HG03095 (cell line): Measurements from ENCODE around the gene PLCH2.

ENCODE experiments used
- ATAC-seq: cut with Tn5 transposase; IDR thresholded peaks from one replicate; pipeline ENCODE4 v1.9.1; 2021; ENCODE audit warnings: moderate library complexity; ENCODE audit not compliant: unreplicated experiment

Gene PLCH2

GRCh38 chr1:2460996-2461751, 14.9 kb upstream of the PLCH2 start:
- ATAC-seq = no peak

DNA sequence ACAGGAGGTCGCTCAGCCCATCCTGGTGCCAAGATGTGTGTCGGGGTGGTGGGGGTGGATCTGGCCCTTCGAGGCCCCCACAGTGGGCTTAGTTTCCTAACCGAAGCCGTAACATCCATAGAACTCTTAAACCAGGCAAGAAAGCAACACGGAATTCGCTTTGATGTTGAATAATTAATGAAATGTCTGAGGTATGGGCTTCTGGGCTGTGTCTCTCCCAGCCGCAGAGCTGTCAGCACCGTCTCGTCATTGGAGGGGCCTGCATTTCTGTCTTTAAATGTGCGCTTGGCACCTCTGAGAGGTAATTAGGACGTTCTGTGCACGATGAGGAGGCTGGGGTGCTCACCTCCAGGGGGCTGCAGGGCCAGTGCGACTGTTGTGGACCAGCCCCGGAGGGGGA, 13.3 kb upstream of the PLCH2 start:
- no peak for ATAC-seq

DNA sequence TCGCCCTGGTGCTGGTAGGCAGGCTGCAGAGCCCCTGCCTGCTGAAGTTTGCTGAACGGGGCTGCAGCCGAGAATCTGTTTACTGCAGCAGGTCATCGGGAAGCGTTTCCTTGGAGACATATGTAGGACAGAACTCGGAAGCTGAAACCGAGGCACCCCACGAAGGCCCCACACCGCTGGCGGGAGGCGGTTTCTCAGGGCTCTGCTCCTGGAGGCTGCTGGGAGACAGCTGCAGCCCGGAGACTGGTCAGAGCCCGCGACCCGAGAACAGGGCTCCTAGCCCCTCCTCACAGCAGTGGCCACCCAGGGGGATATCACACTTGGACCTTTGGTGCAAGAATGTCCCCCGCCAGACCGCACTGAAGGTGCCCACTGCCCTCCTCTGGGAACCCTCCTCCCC, 12.7 kb upstream of the PLCH2 start:
- no peak for ATAC-seq

- ATAC-seq = no peak
Measured at GRCh38 chr1:2465371-2466269, 10.5 kb upstream of the PLCH2 start.

DNA sequence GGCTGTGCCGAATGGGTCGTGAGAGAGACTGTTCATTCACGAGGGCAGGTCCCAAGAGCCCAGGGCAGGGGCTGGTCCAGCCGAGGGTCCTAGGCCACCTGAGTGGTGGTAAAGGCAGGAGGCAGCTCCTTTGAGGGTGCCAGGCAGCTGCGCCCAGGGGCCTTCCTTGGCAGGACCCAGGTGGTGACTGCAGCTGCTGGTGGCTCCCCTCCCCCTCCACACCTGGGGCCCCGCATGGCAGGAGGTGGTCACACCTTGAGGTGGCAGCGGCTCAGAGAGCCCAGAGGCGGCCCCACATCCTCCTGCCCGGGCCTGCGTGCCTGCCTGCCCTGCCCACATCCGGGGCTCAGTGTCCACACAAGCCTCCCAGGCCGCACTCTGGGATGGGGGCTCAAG, 9.8 kb upstream of the PLCH2 start:
- ATAC-seq = no peak

DNA sequence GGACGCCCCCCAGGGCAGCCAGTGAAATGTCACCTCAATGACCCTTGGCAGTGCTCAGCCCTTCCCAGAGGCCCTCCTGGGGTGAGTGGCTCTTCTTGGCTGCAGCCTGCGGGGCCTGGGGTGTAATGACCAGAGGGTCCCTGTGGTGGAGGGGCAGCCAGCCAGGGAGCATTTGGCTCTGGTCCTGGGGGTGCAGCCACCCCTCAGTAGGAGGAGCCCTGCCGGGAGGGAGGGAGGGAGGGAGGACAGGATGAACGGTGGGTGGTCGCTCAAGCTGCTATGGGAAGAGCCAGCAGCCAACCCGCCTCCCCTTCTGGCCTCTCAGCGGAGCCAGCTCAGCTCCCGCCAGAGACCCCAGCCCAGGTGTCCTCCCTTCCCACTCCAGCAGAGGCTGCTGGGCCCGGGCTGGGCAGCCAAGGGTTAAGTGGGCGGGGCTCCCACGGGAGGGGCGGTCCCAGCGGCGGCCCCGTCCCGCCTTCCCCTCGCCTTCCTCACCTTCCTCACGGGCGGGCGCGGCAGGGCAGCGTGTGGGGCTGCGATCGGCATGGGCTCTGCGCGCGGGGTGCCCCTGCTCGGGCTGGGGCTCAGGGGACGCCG, 9.0 kb upstream of the PLCH2 start:
- ATAC-seq = no peak

- ATAC-seq = no peak
Measured at GRCh38 chr1:2468041-2468472, 8.0 kb upstream of the PLCH2 start.

GRCh38 chr1:2468540-2468939, 7.5 kb upstream of the PLCH2 start:
- ATAC-seq = no peak

DNA sequence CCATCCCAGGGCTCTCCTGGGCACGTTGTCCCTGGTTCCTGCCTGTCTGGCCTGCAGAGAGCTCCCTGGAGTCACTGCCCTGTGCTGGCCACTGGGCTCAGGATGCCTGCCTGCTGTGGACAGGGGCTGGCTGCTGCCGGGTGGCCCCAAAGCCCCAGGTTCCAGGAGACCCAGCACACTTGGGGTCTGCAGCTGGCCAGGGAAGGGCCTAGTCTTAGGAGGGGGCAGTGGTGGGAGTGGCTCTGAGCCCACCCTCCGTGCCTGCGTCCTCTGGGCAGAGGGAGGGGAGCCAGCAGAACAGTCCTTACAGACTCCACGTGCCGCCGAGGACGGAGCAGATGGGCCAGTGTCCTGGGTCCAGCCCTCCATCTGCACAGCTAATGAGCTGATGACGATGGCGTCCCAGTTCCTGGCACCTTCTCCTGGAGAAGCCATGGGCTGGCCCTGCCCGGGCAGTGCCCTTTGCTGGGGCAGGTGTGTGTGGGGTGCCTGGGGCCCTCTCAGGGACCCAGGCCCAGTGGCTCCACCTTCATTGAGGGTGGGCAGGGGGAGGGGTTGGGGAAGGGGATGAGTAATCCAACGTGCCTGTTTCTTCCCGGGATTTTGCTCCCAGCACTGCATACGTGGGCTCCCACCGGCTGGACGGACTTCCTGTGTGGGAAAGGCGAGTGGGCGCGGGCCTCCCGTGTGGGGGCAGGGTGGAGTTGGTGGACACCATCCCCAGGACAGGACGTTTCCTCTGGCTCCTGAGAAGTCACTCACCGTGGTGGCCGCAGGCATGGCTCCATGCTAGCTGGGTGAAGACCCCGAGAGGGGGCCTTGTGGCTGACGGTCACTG, 6.8 kb upstream of the PLCH2 start:
- no peak for ATAC-seq

GRCh38 chr1:2470290-2471158, 5.6 kb upstream of the PLCH2 start:
- no peak for ATAC-seq

DNA sequence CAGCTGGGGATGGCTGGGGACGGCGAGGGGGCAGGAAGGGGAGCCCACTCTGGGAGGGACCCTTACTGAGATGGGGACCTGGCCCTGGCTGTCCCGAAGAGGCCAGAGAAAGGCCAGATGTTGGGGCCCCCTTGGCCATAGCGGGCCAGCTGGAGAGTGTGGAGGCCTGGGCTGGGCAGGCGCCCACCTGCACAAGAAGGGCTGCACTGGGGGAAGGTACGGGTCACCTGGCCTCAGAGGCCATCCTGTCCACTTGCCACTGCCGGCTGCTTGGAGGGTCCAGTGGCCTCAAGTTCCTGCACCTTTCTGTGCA, 5.0 kb upstream of the PLCH2 start:
- ATAC-seq = no peak

DNA sequence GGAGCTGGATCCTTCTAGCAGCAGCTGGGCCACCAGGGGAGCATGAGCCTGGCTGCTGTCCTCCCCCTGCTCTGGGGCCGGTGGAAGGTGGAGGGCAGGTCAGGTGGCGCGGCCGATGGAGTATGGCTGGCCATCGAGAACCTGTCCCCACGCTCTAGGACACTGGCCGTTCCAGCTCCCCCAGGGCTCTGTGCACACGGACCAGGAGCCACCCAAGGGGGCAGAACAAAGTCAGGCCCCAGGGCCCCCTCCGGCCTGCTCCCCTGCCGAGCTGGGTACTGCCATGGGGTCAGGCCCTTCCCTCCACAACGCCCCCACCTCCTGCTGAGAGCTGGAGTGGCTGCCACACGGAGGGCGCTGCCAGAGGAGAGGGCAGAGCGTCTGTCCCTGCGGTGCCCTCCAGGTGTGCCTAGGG, 4.5 kb upstream of the PLCH2 start:
- no peak for ATAC-seq

DNA sequence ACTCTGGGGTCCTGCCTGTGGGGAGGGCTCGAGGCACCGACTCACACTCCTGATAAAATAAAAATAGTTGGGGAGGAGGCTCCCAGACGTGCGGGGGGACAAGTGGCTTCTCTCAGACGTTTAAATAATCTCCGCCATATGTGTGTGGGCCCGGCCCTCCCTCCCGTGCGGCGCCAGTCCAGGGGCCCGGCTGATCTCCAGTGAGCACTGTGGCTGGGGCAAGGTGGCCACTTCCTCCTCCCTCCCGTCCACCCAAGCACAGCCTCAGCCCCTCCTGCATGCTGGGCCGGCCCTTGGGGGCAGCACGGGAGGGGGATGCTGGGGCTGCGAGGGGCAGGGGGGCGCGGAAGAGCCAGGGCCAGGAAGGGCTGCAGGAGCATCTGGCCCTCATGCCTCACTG, 4.0 kb upstream of the PLCH2 start:
- ATAC-seq = no peak

- ATAC-seq = no peak
Measured at GRCh38 chr1:2472561-2473177, 3.4 kb upstream of the PLCH2 start.

GRCh38 chr1:2473198-2473597, 2.9 kb upstream of the PLCH2 start:
- no peak for ATAC-seq

DNA sequence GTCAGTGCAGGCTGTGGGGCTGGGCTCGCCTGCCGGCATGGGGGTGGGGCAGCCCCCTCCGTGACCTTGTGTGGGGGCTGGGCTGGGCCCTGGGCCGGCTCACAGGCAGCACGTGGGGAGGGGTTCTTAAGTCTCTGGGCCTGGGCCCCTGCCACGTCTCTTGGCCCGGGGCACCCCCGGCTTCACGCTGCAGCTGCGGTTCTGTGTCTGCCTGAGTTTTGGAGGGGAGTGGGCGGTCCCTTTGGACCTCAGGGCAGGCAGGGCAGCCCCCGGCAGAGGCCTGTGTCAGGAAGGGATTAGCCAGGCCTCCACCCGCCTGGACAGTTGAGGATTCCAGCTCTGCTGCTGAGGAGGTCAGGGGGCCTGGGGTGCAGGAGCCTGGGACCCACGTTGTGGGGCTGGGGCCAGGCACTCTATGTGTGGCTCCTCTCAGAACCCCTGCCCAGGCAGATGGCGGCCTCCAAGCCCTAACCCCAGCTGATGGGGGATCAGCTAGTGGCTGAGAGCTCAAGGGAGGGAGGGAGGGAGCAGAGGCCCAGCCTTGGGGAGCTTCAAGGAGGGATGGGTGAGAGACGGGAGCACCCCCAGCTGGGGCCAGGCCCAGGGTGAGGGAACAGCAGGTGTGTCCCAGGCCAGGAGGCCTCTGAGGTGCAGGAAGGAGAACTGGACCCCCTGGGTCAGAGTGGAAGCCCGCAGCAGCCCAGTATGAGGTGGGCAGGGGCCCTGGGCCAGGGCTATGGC, 1.8 kb upstream of the PLCH2 start:
- ATAC-seq = no peak

DNA sequence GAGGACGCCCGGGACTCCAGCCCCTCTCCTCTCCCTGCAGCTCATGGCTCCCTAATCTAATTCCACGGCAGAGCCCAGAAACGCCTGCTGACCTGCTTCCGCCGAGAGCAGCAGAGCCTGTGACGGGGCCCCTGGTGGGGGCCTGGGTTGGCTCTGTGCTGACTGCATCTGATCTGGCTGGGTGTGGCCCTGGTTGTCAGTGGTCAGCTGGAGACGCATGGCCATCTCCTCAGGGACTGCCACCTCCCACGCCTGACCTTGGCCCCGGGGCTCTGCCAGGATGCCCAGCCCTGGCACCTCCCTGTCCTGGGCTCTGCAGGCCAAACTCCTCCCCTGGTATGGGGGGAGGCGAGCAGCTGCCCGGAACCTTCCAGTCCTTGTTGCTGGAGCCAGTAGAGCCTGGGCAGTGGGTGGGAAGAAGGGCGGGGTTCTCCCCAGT, 1.1 kb upstream of the PLCH2 start:
- no peak for ATAC-seq

DNA sequence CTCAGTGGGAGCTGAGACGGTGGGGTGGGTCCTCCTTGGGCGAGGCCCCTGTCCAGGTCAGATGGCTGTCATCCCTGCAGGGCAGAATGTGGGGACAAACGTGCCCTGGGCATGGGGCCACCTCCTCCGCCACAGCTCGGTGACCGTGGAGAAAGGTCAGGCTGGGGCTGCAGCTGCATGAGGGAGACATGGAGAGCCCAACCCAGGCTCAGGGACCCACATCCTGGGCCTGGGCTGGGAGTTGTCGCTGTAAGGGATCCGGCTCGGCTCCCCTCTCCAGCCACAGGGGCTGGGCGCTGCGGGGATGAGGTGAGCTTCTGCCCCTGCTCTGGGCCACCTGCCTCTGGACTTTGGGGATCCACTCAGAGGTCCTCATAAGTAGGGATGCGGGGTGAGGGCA, 518 bp upstream of the PLCH2 start:
- ATAC-seq = no peak

DNA sequence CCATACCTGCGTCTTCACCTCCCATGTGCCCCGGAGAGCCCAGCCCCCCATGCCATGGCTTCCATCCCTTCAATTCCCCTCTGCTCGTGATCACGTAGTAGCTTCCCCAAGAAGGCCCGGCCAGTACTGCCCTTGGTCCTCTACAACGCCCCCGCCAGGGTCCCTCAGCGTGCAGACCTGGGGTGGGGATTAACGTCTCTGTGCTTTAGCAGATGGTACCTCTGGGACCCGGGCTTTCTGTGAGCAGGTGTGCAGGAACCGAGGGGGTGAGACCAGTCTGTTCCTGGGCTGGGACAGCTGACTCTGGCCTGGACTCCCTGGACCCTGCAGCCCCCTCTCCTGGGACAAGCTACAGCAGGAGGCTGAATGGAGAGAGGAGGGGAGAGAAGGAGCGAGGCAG, 1.2 kb downstream of the PLCH2 start:
- ATAC-seq = no peak
